A204.1 (cell line): Measurements from ENCODE around the gene APC2.
"Not testable (repeated sequence)": the region's sequence is repeated elsewhere in the genome, so short reads cannot be mapped to it uniquely, and the experiment has no call there.

Source experiments
- FAIRE-seq: peaks from 2 replicates; lab custom pipeline; 2012; peaks lifted over from hg19 to GRCh38; lab: Jason Lieb, UNC

The APC2 gene

GRCh38 chr19:1513499-1514294 lies 63.8 kb downstream of the APC2 start:
- FAIRE-seq = no peak

- no peak for FAIRE-seq
These were observed 64.4 kb downstream of the APC2 start for GRCh38 chr19:1514295-1514661.

GRCh38 chr19:1514986-1515721 lies 65.2 kb downstream of the APC2 start:
- no peak for FAIRE-seq

- FAIRE-seq = no peak
These were observed 66.5 kb downstream of the APC2 start for GRCh38 chr19:1516395-1516753.

GRCh38 chr19:1518471-1518870 lies 68.5 kb downstream of the APC2 start:
- FAIRE-seq = no peak

GRCh38 chr19:1519802-1520201 lies 69.9 kb downstream of the APC2 start:
- FAIRE-seq = not testable (repeated sequence)

- FAIRE-seq = no peak
These were observed 70.4 kb downstream of the APC2 start for GRCh38 chr19:1520203-1520780.

- FAIRE-seq = no peak
These were observed 71.7 kb downstream of the APC2 start for GRCh38 chr19:1521636-1522035.

GRCh38 chr19:1522061-1522460 lies 72.1 kb downstream of the APC2 start:
- FAIRE-seq = no peak

- no peak for FAIRE-seq
These were observed 72.9 kb downstream of the APC2 start for GRCh38 chr19:1522838-1523237.
